ENCODE results near the gene RRP7A. TPM values are rescaled to one million over a fixed set of nuclear protein-coding genes. Genes with fewer than 3 reads are reported as not detected.
"Not testable (repeated sequence)": the region's sequence is repeated elsewhere in the genome, so short reads cannot be mapped to it uniquely, and the experiment has no call there.

The RRP7A gene
- total RNA-seq, 4 donors from 2014 or later: 9.7 to 38.6 (median 28.6) TPM

GRCh38 chr22:42500161-42500835 is 19.3 kb downstream of the RRP7A start:
- DNase-seq: peak; percentile 86 to 90
- H3K27ac ChIP-seq: peak overlapping the region; percentile 15 to 61
- H3K27me3 ChIP-seq: no peaks in the 10 kb centered on the region
- peak overlapping the region; percentile 26 to 49 for H3K4me3 ChIP-seq
- TF ChIP-seq CTCF (IDR thresholded peaks at IDR 0.05) (peak in 1 of 4 experiments; percentile 20), POLR2A (IDR thresholded peaks at IDR 0.05) (peak in 1 of 2 donors; percentile 61)
- intact Hi-C loops (cut with DNase I; ENCODE audit: low total_unique reads): no loop called here
- no peaks in the 10 kb centered on the region for H3K36me3 ChIP-seq
- peaks cover 0 to 4% of the 10 kb centered on the region in 2 donors for H3K4me1 ChIP-seq
- no peaks in the 10 kb centered on the region for H3K9me3 ChIP-seq

DNA sequence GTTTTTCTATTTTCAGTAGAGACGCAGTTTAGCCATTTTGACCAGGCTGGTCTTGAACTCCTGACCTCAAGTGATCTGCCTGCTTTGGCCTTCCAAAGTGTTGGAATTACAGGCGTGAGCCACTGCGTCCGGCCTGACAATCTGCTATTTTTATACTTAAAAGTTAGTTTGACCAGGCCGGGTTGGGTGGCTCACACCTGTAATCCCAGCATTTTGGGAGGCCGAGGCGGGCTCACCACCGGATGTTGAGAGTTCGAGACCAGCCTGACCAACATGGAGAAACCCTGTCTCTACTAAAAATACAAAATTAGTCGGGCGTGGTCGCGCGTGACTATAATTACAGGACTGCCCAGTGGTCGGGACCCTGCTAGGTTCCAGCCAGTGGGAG is 19.8 kb downstream of the RRP7A start:
- H3K4me1 ChIP-seq: not testable (repeated sequence)
- H3K27ac ChIP-seq: peak overlapping the region; percentile 15 to 55

GRCh38 chr22:42495533-42496141 is 24.0 kb downstream of the RRP7A start:
- H3K36me3 ChIP-seq; H3K4me1 ChIP-seq; DNase-seq; H3K27ac ChIP-seq; intact Hi-C loops (cut with DNase I; ENCODE audit: low total_unique reads); H3K9me3 ChIP-seq; H3K27me3 ChIP-seq; H3K4me3 ChIP-seq: not testable (repeated sequence)

More for the DNA sequence above, 19.8 kb downstream of the RRP7A start:
- H3K36me3 ChIP-seq; intact Hi-C loops (cut with DNase I; ENCODE audit: low total_unique reads); H3K9me3 ChIP-seq; H3K27me3 ChIP-seq; DNase-seq: not testable (repeated sequence)
- H3K4me3 ChIP-seq: peak overlapping the region in 1 of 2 donors; percentile 49

- no peak overlapping the region for H3K4me3 ChIP-seq
- no peak for TF ChIP-seq POLR2A (IDR thresholded peaks at IDR 0.05)
- TF ChIP-seq CTCF (IDR thresholded peaks at IDR 0.05): no peak
These were observed 26.2 kb downstream of the RRP7A start for GRCh38 chr22:42493393-42493792.

DNA sequence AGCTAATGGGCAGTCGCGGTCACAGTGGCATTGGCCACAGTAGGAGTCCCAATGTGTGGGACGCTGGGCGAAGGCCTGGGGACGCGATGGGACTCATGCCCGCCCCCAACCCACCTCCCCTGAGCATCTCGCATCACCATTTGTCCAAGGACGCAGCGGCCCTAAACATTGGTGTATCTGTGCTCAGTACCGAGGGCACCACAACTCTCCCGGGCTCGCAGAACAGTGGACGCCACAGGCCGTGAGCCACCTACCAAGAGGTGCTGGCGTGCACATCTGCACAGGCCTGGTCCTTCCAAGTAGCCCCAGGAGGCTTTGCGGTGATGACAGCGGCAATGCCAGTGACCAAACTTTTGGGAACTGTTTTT is 27.3 kb downstream of the RRP7A start:
- H3K4me1 ChIP-seq: no peaks in the 10 kb centered on the region
- intact Hi-C loops (cut with DNase I; ENCODE audit: low total_unique reads): no loop called here
- TF ChIP-seq POLR2A (IDR thresholded peaks at IDR 0.05) (no peak), CTCF (IDR thresholded peaks at IDR 0.05) (no peak)
- no peak overlapping the region for H3K27ac ChIP-seq
- no peaks in the 10 kb centered on the region for H3K9me3 ChIP-seq
- no peak overlapping the region for H3K4me3 ChIP-seq
- no peaks in the 10 kb centered on the region for H3K36me3 ChIP-seq
- H3K27me3 ChIP-seq: no peaks in the 10 kb centered on the region
- no peak for DNase-seq

More at GRCh38 chr22:42493393-42493792, 26.2 kb downstream of the RRP7A start:
- H3K27me3 ChIP-seq: no peaks in the 10 kb centered on the region
- no peaks in the 10 kb centered on the region for H3K9me3 ChIP-seq
- H3K27ac ChIP-seq: no peak overlapping the region
- intact Hi-C loops (cut with DNase I; ENCODE audit: low total_unique reads): no loop called here
- no peaks in the 10 kb centered on the region for H3K36me3 ChIP-seq
- no peak for DNase-seq
- no peaks in the 10 kb centered on the region for H3K4me1 ChIP-seq

- Histone ChIP-seq H3K36me3 (no peaks in the 10 kb centered on the region), H3K9me3 (no peaks in the 10 kb centered on the region), H3K27ac (no peak overlapping the region), H3K4me3 (no peak overlapping the region), H3K27me3 (no peaks in the 10 kb centered on the region), H3K4me1 (no peaks in the 10 kb centered on the region)
- no peak for DNase-seq
- no peak for TF ChIP-seq CTCF (IDR thresholded peaks at IDR 0.05)
- no peak for TF ChIP-seq POLR2A (IDR thresholded peaks at IDR 0.05)
- intact Hi-C loops (cut with DNase I; ENCODE audit: low total_unique reads): no loop called here
These were observed 29.3 kb downstream of the RRP7A start for GRCh38 chr22:42490243-42490832.

All from uterus (tissue), 4 donors.